ENCODE results near the gene F3.
A peak's percentile ranks its signal among the peaks of the same experiment; 100 is the strongest.

Gene F3

DNA sequence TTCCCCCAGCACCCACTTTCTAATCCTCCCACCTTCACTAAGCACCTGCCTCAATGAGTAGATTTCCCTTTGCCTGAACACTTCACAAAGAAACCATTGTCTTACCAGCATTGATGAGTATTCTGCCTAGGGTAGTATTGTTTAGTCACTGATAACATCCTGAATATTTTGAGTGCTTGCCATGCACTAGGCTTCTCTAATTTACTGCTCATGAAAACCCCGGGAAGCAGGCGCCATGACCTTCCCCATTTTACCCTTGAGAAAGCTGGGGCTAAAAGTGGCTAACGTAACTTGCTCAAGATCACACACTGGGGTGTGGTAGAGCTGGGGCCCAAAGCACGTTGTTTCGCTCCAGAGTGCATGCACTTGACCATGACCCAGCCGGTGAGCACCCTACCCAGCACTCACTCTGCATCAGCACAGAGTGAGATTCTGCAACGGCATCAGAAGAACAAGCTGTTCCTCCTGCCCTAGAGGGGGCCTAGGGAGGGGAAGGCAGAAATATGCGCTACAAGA is 10.6 kb upstream of the F3 start:
- no peak for DNase-seq (ENCODE audit: low spot score)

DNA sequence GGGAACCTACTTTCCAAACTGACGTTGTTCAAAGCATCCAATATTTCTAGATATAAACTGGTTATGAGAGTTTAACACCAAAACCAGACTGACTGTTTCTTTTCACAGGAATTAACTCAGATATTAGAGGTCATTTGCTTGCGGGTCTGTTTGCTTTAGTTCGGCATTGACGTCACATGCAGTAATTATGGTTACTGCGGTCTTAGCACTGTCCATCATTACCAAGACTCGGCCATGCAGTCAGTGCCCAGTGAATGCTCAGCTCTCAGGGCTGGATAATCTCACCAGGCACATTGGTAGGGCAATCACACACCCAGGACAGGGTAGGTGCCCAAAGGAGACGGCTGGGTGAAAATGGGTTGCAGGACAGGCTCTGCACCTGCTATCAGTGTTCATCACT is 9.9 kb upstream of the F3 start:
- no peak for DNase-seq (ENCODE audit: low spot score)

DNA sequence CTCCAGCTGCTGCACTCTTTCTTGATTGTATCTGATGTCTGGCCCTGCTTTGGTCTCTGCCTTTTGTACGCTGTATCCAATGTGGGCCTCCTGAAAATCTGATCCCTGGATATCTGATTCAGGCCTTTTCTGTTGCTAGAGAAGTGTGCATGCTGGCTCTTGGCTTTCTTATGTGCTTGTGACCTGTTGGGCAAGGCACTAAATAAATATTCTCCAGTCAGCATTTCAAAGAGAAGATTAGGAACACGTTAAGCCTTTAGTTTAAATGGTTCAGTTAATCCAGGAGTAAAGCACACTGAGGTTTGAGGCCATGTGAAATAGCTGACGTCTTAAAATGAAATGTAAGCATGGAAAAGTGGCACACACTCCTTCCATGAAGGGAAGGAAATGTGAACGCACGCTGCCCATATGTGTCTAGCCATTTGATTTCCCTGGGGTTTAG is 9.3 kb upstream of the F3 start:
- no peak for DNase-seq (ENCODE audit: low spot score)

DNA sequence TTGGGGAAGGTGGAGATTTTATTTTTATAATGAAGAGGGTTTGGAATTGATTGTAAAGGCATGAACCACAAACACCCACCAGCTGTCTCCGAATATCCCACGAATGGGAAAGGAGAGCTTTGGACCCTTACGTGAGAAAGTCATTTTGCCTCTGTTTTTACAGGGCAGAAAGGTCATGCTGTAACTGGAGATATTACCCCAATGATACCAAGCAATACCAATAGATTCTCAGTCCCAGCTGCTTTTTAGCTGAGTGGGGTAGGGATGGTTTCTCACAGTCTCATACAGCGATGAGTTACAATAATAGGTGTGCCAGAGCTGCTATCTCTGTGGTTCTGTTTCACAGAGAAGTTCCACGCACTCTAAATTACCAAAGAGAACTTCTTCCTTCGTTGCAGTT is 8.8 kb upstream of the F3 start:
- no peak for DNase-seq (ENCODE audit: low spot score)

DNA sequence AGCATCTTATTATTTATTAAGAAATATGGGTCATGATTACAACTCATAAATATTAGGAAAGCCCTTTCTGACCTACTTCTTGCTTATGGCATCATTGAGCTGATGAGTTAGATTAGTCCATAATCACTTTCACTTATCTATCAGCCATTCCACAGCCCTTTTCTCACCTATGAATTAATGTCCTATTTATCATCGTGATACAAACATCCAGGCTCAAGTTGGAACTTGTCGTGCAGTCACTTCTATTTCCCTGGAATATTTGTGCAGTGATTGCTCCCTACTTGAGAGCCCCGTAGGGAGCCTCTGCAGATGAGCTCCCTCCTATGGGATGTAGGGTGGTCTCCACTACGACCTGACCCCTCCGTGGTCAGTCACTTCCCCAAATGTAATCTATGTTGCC is 8.1 kb upstream of the F3 start:
- DNase-seq (ENCODE audit: low spot score): no peak

DNA sequence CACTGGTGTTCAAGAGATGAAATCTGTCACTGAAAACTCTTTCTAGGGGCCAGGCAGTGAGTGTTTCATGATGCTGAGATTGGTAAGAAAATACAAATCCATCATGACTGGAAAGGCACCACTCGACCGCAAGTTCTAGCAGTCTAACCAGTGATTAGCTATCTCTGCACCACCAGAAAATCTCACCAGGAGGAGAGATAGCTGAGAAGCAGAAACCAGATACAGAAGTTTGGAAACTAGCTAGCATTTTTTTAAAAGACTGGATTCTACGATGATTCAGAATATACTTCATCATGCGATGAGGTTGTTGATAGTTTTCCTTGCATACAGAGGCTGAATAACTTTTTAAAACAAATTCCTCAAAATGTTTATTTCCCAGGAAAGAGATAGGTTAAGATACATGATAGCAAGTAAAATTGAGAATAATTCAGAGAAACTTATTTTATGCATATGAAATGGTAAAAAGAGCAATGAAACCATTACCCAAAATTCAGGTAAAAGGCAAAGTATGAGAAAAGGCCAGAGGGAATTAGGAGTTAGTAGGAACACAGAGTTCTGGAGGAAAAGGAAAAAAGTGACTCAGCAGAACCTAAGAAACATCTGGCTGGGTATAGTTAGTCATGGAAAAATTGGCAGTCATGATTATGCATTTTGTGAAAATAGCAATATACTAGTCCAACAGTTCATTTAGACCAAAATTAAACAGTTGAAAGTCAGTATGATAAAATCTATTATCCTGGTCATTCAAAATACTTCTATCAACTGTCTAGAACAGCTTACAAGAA is 3.3 kb upstream of the F3 start:
- peak; percentile 53 for DNase-seq (ENCODE audit: low spot score)

DNA sequence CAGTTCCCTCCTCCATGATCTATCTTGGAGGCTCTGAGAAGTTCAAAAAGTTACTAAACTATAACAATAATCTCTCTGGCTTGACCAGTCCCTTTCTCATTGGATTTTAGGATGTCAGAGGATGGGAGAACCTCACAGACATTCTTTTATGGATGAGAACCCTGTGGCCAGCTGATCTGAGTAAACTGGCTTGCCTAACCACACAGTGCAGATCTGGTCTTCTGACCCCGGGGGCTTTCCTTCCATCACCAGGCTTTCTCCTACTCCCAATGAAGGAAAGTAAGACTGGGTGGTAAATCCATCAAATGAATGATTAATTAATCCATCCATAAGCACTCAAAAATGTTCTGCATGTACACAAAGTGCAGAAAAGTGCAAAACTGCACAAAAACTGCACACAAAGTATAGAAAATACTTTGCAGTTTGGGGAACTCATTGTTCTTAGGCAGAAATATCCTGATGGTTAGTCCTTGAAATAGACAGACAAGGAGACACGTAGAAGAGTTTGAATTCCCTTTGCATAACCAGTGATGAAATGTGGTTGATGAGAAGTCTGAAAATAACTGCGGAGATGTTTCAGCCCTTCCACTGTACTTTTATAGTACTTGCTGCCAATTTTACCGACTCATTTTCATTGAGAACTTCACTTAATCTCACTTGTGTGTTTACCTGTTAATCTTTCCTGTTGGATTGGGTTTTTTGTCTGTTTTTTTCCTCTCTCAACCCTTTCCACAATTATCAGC is 2.5 kb upstream of the F3 start:
- DNase-seq (ENCODE audit: low spot score): no peak

DNA sequence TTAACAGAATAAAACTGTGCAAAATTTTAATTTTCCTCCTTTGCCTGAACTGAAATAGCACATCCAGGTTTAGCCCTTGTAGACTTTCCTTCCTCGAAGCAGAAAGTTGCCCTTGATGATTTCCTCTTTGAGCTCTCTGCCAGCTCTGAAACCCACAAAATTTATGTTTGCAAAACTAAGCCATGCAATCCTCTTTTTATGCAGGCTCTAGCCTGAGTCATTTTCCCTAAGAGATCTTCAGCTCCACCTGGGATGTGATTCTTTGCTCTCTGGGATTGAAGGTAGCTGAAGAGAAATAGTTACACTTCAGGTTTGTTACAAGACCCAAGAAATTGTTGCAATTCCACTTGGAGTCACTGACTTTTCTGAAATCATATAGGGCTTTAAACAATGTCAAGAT is 1.4 kb upstream of the F3 start:
- no peak for DNase-seq (ENCODE audit: low spot score)

DNA sequence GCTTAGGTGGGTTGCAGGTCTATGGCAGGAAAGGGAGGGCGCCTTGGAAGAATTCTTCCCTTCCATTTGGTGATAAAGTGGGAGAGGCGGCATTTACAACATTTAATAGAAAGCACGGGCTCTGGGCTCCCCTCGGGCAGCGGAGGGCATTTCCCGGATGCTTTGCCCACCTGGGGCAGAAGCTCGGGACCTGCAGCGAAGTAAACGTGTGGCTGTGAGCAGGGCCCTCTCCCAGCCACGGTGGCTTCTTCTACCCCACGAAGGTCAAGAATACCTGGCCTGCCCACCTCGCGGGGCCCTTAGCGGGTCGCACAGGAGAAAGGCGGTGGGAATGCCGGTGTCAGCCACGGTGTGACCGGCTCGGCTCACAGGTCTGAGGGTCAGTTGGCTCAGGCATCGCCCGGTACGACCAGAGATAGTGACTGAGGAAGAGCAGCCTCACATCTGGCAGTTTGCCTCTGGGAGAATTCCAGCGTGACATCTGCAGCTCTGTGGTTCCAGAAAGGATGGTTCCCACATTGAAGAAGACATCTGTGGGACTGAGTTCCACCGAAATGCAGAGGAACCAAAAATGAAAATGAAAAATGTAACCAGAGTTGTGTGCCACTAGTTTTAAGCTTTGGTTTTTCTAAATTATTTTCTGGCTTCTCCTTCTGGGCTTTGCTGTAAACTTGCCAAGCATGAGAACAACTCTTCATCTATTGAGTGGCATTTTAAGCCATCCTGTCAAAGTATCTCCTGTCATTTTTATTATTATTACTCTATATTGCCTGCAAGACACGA is 720 bp upstream of the F3 start:
- no peak for DNase-seq (ENCODE audit: low spot score)

DNA sequence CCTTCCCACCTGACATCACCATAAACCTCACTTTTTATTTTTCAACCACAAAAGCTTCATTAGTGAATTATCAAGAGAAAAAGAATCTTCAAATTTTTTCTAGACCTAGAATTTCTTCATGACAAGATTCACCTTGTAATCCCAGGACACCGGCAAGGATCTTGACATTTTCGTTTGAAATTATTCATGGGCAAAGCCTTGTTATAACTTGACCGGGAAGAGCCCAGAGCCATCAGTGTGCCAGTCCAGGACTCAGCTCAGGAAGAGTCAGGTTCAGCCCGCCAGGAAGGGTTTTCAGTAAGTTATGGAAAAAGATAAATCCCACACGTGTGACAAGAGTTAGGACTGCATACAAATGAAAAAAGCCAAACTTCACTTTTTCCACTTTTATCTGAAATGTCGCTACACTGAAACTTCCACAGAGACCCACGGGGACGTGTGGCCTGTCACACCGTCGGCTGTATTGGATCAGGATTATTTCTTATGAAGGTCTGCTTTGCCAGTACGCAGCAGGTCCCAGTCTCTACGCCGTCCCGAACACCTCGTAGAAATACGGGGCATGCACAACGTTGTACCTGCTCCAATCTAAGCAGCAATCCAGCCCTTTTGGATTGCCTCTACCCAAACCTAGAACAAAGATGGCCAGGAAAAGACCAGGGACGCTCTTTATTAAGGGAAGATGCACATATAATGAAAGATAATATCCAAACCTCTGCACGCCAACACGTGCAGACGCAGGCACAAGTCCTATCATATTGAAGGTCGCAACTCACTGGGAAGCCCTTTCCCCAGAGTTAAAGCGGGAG is 916 bp downstream of the F3 start:
- DNase-seq (ENCODE audit: low spot score): no peak

DNA sequence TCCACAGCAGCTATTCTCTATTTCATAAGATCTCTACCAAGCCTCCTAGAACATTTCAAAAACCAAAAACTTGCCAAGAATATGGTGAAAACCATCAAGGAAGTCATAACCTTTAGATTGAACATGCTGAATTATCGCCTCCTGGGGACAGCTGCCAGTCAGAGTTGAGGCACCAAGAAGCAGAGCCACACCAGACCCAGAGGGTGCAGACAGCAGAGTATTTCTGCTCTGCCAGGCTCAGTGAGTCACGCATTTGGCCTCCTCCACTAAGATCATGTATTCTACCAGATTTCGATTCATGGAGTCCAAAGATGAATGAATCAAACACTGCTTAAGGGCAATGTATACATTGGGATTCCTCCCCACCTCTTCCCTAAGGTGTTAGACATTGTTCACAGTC is 2.1 kb downstream of the F3 start:
- no peak for DNase-seq (ENCODE audit: low spot score)

DNA sequence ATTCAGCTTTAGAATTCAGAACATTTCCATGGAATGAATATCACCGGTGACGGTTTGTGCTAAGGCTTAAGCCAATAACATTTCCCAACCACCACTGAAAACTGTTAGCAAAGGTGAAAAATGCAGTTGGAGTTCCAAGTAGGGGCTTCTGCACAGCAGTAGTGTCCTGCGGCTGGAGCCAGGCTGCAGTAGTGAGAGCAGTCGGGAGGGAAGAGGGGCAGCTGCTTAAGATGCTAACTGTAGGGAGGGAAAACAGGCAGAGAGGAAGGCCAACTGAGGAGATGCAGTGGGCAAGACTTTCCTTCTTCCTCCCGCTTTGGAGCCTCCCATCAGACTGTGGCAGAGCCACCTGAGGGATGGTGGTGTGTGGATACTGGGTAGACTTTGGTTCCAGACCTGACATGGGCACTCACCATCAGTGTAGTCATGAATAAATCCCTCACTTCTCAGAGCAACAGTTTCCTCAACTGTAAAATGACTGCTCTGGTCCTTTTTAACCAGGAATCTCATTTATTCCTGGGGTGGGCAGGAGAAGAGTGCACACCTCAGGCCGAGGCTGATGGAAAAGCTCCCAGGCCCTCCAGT is 3.2 kb downstream of the F3 start:
- no peak for DNase-seq (ENCODE audit: low spot score)

DNA sequence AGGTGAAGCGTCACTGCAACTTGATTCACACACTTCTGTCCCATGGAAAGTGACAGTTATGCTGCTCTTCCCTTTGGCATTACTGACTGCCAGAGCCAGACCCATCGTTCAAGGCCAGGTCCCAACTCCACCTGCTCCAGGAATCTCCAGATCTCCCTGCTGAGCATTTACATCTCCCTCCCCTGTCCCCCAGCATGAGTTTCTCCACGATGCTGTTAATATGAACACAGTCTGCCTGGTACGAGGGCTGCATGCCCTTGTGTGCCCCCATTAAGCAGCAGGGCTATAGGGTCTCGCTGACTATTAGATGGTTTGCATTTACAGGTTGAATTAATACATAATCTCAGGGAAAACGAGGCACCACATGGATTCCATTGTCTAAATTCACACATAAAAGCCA is 4.3 kb downstream of the F3 start:
- no peak for DNase-seq (ENCODE audit: low spot score)

DNA sequence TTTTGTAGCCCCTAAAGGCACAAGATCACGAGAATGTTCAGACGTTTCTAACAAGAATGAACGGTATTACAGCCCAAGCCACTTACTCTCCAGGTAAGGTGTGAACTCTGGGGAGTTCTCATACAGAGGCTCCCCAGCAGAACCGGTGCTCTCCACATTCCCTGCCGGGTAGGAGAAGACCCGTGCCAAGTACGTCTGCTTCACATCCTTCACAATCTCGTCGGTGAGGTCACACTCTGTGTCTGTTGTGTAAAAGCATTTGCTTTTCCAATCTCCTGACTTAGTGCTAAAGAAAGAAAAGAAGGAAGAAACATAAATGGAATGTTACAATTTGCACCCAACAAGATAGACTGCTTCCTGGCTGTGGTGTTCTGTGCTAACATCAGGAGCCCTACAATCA is 5.7 kb downstream of the F3 start:
- DNase-seq (ENCODE audit: low spot score): no peak

DNA sequence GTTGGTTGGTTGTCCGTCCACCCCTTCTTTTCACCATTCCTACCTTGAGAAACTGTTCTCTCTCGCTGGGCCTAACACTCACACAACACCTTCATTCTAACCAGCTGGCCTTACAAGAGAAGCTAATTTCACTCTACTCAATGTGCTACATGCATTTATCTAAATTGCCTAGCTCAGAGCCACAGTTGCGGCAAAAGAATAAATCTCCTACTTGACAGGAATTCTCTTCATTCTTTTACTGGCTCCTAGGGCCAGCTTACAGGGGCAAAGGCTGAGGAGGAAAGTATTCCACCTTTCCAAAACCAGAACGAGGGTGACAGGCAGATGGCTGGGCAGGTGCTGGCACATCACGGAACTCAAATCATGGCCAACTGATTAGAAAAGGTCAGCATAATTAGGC is 6.5 kb downstream of the F3 start:
- DNase-seq (ENCODE audit: low spot score): no peak

DNA sequence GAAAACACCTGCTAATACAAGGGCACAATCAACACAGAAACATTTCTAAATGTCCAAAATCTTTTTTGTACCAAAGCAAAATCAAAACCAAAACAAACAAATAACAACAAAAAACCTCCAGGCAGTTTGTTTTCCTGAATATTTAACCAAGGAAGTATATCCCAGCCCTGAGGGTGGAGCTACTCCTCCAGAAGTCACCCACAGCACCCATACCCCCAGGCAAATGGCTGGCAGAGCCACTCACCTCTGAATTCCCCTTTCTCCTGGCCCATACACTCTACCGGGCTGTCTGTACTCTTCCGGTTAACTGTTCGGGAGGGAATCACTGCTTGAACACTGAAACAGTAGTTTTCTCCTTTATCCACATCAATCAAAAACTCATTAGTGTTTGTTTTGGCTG is 9.5 kb downstream of the F3 start:
- no peak for DNase-seq (ENCODE audit: low spot score)

DNA sequence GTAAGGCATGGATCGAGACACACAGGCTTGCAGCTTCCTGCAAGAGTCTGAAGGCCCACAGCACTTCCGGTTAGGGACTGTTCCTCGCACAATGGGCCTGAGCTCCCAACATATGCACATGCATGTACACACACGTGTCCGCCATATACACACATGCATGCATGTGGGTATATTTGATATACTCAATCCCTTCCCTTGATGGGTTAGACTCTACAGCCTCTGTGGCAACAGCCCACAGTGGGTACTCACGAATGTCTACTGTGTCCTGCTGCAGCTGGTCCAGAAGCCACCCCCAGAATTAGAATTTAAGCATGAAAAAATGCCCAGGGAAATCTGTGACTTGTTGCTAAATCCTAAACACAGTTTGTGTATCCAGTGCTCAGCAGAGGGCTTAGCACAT is 9.9 kb downstream of the F3 start:
- DNase-seq (ENCODE audit: low spot score): no peak

DNA sequence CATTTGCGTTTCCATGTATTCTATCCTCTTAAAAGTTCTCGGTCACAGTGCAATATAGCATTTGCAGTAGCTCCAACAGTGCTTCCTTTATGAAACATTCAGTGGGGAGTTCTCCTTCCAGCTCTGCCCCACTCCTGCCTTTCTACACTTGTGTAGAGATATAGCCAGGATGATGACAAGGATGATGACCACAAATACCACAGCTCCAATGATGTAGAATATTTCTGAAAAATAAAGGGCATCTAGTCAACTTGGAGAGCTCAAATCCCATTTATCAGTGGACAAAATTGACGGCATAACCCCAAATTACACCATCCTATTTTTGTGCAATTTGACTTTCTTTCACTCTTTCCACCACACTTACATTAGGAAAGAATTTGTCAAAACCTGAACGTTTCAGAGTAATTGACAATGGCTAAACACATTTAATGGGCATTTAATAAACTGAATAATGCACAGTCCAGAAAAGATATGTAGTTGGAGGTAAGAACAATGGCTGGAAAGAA is 11.1 kb downstream of the F3 start:
- no peak for DNase-seq (ENCODE audit: low spot score)

DNA sequence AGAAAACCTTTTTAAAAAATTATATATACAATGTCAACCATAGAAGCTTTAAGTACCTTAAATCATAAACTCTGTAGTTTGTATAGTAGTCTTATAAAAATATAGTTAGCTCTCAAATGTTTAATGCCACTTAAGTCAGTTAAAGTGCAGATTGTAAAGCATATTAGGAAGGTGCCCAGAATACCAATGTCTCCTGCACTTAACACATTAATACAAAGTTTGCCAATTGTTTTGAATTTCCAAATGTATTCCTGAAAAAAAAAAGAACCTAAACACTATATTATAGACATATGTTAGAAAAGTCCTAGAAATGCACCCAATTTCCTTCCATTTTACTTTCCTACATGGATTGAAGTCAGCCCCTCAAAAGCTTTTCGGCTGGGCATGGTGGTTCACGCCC is 12.1 kb downstream of the F3 start:
- DNase-seq (ENCODE audit: low spot score): no peak

DNA sequence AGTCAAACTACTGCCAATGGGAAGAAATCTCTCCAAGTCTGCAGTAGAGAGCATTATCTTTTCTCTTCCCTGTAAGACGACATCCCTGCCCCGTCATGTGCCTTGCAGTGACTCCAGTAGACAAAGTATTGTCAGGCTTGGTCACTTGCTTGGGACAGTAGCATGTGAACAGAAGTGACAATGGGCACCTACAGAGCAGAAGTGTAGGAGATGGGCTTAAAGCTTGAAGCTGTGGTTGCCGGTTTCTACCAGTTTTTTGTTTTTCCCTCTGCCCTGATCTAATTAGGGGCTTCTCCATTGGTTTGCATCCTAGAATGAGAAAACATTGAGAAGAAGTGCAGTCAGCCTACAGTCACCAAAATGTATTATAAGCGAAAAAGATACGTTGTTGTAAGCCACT is 12.7 kb downstream of the F3 start:
- no peak for DNase-seq (ENCODE audit: low spot score)

DNA sequence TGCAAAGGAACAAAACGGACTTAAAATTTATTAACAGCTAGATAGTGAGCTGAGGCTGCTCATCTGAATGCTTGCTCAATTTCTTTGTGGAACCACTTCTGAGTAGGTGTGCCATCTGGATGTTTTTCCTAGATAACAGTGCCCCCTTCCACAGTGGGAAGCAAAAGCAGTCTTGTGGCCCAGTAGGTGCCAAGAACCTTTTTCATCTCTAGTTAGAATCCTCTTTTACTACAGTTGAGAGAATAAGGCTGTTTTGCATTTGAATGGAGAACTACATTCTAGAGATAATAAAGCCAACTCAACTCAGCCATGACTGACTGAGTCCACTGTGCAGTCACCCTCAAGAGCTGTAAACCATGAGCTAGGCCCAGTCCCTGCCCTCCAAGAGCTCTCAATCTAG is 13.3 kb downstream of the F3 start:
- DNase-seq (ENCODE audit: low spot score): no peak
